ENCODE measurements around the gene RAB40C.

- TF ChIP-seq CTCF (IDR thresholded peaks at IDR 0.05) (no peak), POLR2A (IDR thresholded peaks at IDR 0.05) (no peak)
Observed at GRCh38 chr16:647173-647902, 57.5 kb downstream of the RAB40C start.

Data from lower leg skin (tissue), 3 donors.